Measurements from ENCODE around the gene ABLIM2. TPM values are rescaled to one million over a fixed set of nuclear protein-coding genes. Genes with fewer than 3 reads are reported as not detected.
"Not testable (repeated sequence)": the region's sequence is repeated elsewhere in the genome, so short reads cannot be mapped to it uniquely, and the experiment has no call there.

The ABLIM2 gene
- total RNA-seq, 1 experiment from 2014 or later: 6.1 TPM

DNA sequence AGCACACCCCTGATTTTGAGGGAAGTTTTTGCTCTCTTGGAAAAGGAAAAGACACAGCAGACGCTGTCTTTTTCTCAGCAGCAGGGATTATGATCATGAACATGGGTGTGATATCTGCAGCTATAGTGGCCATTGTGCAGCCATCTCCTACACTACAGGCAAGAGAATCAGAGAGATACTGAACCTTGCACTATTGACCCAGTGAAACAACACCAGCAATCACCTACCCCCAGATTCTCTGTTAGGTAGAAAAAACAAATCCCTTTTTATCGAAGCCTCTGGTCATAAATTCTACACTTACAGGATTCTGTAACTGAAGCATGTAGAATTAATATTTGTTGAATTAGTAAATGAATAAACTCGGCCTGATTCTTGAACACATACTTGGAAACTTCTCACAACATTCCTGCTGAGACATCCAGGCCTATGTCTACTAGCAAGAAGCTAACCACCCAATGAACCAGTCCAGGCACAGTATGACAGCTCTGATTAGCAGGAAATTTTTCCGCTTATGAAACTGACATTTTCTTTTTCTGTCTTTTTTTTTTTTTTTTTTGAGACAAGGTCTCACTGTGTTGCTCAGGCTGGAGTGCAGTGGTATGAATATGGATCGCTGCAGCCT lies 213.9 kb downstream of the ABLIM2 start:
- TF ChIP-seq, protein P1, sequence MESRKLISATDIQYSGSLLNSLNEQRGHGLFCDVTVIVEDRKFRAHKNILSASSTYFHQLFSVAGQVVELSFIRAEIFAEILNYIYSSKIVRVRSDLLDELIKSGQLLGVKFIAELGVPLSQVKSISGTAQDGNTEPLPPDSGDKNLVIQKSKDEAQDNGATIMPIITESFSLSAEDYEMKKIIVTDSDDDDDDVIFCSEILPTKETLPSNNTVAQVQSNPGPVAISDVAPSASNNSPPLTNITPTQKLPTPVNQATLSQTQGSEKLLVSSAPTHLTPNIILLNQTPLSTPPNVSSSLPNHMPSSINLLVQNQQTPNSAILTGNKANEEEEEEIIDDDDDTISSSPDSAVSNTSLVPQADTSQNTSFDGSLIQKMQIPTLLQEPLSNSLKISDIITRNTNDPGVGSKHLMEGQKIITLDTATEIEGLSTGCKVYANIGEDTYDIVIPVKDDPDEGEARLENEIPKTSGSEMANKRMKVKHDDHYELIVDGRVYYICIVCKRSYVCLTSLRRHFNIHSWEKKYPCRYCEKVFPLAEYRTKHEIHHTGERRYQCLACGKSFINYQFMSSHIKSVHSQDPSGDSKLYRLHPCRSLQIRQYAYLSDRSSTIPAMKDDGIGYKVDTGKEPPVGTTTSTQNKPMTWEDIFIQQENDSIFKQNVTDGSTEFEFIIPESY (IDR thresholded peaks at IDR 0.05; ENCODE audit: extremely low read depth, insufficient replicate concordance, low read length): no peak
- TF ChIP-seq SP1 (IDR thresholded peaks at IDR 0.05; ENCODE audit: low read depth): no peak
- TF ChIP-seq, protein P2, sequence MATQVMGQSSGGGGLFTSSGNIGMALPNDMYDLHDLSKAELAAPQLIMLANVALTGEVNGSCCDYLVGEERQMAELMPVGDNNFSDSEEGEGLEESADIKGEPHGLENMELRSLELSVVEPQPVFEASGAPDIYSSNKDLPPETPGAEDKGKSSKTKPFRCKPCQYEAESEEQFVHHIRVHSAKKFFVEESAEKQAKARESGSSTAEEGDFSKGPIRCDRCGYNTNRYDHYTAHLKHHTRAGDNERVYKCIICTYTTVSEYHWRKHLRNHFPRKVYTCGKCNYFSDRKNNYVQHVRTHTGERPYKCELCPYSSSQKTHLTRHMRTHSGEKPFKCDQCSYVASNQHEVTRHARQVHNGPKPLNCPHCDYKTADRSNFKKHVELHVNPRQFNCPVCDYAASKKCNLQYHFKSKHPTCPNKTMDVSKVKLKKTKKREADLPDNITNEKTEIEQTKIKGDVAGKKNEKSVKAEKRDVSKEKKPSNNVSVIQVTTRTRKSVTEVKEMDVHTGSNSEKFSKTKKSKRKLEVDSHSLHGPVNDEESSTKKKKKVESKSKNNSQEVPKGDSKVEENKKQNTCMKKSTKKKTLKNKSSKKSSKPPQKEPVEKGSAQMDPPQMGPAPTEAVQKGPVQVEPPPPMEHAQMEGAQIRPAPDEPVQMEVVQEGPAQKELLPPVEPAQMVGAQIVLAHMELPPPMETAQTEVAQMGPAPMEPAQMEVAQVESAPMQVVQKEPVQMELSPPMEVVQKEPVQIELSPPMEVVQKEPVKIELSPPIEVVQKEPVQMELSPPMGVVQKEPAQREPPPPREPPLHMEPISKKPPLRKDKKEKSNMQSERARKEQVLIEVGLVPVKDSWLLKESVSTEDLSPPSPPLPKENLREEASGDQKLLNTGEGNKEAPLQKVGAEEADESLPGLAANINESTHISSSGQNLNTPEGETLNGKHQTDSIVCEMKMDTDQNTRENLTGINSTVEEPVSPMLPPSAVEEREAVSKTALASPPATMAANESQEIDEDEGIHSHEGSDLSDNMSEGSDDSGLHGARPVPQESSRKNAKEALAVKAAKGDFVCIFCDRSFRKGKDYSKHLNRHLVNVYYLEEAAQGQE (IDR thresholded peaks at IDR 0.05; ENCODE audit: low read depth): no peak
- TF ChIP-seq, protein P3, sequence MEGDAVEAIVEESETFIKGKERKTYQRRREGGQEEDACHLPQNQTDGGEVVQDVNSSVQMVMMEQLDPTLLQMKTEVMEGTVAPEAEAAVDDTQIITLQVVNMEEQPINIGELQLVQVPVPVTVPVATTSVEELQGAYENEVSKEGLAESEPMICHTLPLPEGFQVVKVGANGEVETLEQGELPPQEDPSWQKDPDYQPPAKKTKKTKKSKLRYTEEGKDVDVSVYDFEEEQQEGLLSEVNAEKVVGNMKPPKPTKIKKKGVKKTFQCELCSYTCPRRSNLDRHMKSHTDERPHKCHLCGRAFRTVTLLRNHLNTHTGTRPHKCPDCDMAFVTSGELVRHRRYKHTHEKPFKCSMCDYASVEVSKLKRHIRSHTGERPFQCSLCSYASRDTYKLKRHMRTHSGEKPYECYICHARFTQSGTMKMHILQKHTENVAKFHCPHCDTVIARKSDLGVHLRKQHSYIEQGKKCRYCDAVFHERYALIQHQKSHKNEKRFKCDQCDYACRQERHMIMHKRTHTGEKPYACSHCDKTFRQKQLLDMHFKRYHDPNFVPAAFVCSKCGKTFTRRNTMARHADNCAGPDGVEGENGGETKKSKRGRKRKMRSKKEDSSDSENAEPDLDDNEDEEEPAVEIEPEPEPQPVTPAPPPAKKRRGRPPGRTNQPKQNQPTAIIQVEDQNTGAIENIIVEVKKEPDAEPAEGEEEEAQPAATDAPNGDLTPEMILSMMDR (IDR thresholded peaks at IDR 0.05 in 2 of 3, conservative IDR thresholded peaks at IDR 0.05 in 1 of 3; ENCODE audit: borderline replicate concordance in 1 of 3, insufficient read depth in 1 of 3, low read depth in 2 of 3, low read length in 2 of 3): no peak
- TF ChIP-seq FOSL1 (IDR thresholded peaks at IDR 0.05; ENCODE audit: low read depth): no peak
- no peak for TF ChIP-seq SRF (IDR thresholded peaks at IDR 0.05; ENCODE audit: low read depth)
- TF ChIP-seq POLR2AphosphoS5 (IDR thresholded peaks at IDR 0.05; ENCODE audit: low read depth, low read length): no peak
- TF ChIP-seq EZH2 (IDR thresholded peaks at IDR 0.05): no peak
- no peak for TF ChIP-seq SIN3A (IDR thresholded peaks at IDR 0.05; ENCODE audit: low read depth)
- TF ChIP-seq CEBPB (IDR thresholded peaks at IDR 0.05; ENCODE audit: low read depth): no peak
- no peak for TF ChIP-seq JUND (IDR thresholded peaks at IDR 0.05)
- no peak for TF ChIP-seq CBX3 (IDR thresholded peaks at IDR 0.05; ENCODE audit: low read depth)
- Histone ChIP-seq H3K9me2 (ENCODE audit: insufficient read depth) (no peaks in the 10 kb centered on the region), H3K9me3 (ENCODE audit: control insufficient read depth in 1 of 2, insufficient read depth in 1 of 2, low read depth in 1 of 2, low read length in 2 of 2) (no peaks in the 10 kb centered on the region), H3K79me2 (ENCODE audit: insufficient read depth, low read length) (no peaks in the 10 kb centered on the region), H2AFZ (ENCODE audit: low read depth, low read length, poor library complexity, severe bottlenecking) (no peak overlapping the region), H3K27ac (ENCODE audit: low read depth, low read length) (no peak overlapping the region), H3K4me3 (replicated peaks in 1 of 2; ENCODE audit: low read depth in 1 of 2, low read length in 2 of 2) (no peak overlapping the region), H3K4me2 (ENCODE audit: low read length) (no peak overlapping the region), H3K9ac (ENCODE audit: low read length) (no peak overlapping the region), H3K4me1 (ENCODE audit: control insufficient read depth in 1 of 2, insufficient read depth in 2 of 2, low read length in 2 of 2) (peaks cover 22 to 27% of the 10 kb centered on the region in 2 experiments), H3K36me3 (ENCODE audit: control insufficient read depth in 1 of 2, insufficient read depth in 2 of 2, low read length in 2 of 2) (no peaks in the 10 kb centered on the region), H3K27me3 (ENCODE audit: insufficient read depth, low read length) (no peaks in the 10 kb centered on the region), H4K20me1 (ENCODE audit: insufficient read depth) (no peaks in the 10 kb centered on the region)
- no TSS peak for BruUV-seq (replicated peaks)
- ChIA-PET POLR2A (no interaction called here), RAD21 (ENCODE audit: low non-redundant PET in 1 of 2, low total read pairs in 2 of 2, uncharacterized antibody in 2 of 2, unreplicated experiment in 2 of 2) (no interaction called here), CTCF (interaction anchor here (1.0 kb wide), 1 partner anchor 902 kb away, joined by 3 read pairs; the partner anchor contains the start of gene TADA2B)
- intact Hi-C loops (cut with micrococcal nuclease): no loop called here
- ATAC-seq (no peak), DNase-seq (ENCODE audit: low read depth, low spot score) (no peak)

DNA sequence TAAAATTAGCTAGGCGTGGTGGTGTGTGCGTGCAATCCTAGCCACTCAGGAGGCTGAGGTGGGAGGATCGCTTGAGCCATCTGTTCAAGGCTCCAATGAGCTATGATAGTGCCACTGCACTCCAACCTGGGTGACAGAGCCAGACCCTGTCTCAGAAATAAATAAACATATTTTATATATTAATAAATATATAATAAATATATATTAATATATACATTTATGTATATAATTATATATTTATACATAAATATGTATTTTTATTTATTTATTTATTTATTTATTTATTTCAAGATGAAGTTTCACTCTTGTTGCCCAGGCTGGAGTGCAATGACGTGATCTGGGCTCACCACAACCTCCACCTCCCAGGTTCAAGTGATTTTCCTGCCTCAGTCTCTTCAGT lies 214.9 kb downstream of the ABLIM2 start:
- H3K4me3 ChIP-seq (replicated peaks in 1 of 2; ENCODE audit: low read depth in 1 of 2, low read length in 2 of 2); POLR2A ChIA-PET; intact Hi-C loops (cut with micrococcal nuclease); BruUV-seq (replicated peaks); H3K27ac ChIP-seq (ENCODE audit: low read depth, low read length); H4K20me1 ChIP-seq (ENCODE audit: insufficient read depth); ATAC-seq; H3K27me3 ChIP-seq (ENCODE audit: insufficient read depth, low read length); DNase-seq (ENCODE audit: low read depth, low spot score); RAD21 ChIA-PET (ENCODE audit: low non-redundant PET in 1 of 2, low total read pairs in 2 of 2, uncharacterized antibody in 2 of 2, unreplicated experiment in 2 of 2); H3K9me3 ChIP-seq (ENCODE audit: control insufficient read depth in 1 of 2, insufficient read depth in 1 of 2, low read depth in 1 of 2, low read length in 2 of 2); CTCF ChIA-PET; H3K9me2 ChIP-seq (ENCODE audit: insufficient read depth); H3K4me2 ChIP-seq (ENCODE audit: low read length); H3K9ac ChIP-seq (ENCODE audit: low read length); H2AFZ ChIP-seq (ENCODE audit: low read depth, low read length, poor library complexity, severe bottlenecking); H3K79me2 ChIP-seq (ENCODE audit: insufficient read depth, low read length); H3K36me3 ChIP-seq (ENCODE audit: control insufficient read depth in 1 of 2, insufficient read depth in 2 of 2, low read length in 2 of 2): not testable (repeated sequence)
- peaks cover 22 to 31% of the 10 kb centered on the region in 2 experiments for H3K4me1 ChIP-seq (ENCODE audit: control insufficient read depth in 1 of 2, insufficient read depth in 2 of 2, low read length in 2 of 2)
